ENCODE results near the gene ZNF605.
A peak's percentile ranks its signal among the peaks of the same experiment; 100 is the strongest.
"Not testable (repeated sequence)": the region's sequence is repeated elsewhere in the genome, so short reads cannot be mapped to it uniquely, and the experiment has no call there.

Gene ZNF605

DNA sequence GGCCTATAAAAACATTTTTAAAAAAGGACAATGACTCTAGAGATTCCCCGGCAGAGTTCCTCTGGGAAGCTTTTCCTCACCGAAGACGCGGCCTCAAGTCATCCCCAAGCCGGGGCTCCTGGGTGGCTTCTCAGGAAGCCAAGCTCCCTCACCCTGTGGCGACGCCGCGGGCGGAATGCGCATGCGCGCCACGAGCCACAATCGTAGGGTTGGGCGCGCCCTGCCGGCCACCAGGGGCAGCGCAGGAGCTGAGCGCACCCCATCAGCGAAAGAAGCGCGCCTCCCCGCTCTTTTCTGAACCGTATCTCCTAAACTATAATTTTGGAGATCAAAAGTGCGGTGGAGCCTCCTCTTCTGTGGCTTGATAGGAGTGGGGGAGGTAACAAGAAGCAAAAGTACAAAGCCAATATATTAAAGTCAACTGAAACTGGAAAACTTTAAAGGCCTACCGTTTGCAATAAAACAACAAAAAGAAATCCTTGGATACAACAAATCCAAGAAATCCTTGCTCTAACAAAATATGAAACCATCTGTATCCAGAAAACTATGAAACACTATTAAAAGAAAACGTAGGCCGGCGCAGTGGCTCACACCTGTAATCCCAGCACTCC lies 51.3 kb downstream of the ZNF605 start:
- DNase-seq (ENCODE audit: low spot score), result peak; percentile 85

- no peak for DNase-seq (ENCODE audit: low spot score)
Observed at GRCh38 chr12:132899033-132899432, 57.1 kb downstream of the ZNF605 start.

GRCh38 chr12:132888852-132889251 lies 67.3 kb downstream of the ZNF605 start:
- no peak for DNase-seq (ENCODE audit: low spot score)

DNA sequence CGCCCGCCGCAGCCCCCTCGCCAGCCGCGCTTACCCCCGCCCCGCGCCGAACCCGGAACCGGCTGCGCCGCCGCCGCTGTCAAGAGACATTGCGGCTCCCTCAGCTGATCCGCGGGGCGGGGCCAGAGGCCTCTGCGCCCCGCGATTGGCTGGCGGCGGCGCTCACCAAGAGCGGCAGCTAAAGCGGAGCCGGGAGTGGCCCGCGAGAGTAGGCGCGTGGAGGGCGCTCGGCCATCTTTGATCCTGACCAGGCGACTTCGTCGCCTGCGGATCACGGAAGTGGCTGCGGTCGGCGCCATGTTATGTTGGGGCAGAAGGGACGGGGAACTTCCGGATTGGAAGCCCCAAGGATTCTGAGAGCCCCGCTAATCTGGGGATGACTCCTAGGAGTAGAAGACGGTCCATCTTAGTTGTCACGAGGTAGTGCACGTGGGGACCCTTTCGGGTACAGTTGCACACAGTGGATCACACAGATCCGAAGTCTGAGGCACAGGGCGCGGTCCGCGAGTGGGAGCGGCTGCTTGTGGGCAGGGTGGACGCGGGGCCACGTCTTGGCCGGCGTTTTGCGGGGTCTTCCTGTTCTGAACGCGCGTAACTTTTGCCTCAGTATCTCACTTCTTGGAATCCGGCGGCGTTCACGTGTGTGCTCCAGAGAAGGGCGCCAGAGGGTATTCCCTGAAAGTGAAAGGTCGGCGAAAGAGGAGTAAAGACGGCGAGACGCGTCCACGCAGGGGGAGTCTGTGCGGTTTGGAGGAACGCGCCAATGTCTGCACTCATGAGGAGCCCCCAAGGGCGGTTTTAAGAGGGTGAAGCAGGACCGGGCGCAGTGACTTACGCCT lies 68.4 kb downstream of the ZNF605 start, which contains the start of gene CHFR:
CHFR (minus strand) TSS at position 93 of the 839 bp plus-strand sequence. CDS start 277 bp downstream, outside the sequence.
- DNase-seq (ENCODE audit: low spot score), result peak; percentile 96

DNA sequence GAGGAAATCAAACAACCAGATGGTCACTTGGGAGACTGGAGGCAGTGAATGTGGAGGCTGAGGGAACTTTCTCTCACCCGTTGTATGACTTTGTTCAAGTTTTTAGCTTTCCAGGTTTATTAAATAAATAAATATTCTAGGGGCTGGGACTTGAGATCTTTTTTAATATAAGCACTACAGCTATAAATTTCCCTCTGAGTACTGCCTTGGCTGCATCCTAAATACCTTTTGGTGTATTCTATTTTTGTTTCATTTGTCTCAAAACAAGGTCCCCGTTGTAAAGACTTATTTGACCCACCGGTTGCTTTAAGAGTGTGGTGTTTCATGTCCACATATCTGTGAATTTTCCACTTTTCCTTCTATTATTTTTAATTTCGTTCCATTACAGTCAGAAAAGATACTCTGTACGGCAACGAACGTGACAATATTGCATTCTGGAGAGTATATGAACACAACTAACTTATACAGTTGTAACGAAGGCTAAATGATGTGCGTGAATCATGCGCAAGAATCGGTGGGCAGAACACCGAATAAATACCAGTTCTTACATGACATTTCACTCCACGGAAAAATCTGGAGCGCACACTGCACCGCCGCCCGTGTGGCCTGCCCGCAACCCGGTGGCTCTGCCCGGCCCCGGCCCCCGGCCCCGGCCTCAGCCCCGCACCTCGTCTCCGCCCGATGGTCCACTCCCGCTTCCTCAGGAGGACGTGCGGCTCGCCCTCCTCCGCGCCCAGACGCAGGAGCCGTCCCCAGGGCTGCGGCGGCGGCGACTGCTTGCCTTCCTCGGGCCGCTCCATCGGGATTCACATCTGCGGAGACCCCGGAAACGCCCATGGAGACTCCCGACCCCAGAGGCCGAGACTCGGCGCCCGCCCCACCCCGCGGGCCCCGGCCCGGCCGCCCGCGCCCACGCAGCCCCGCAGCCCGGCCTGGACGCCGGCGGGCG lies 69.3 kb downstream of the ZNF605 start:
- peak; percentile 34 for DNase-seq (ENCODE audit: low spot score)

- peak; percentile 81 for DNase-seq (ENCODE audit: low spot score)
Observed at GRCh38 chr12:132881818-132882217, 74.3 kb downstream of the ZNF605 start.

GRCh38 chr12:132874620-132875019 lies 81.5 kb downstream of the ZNF605 start:
- not testable (repeated sequence) for DNase-seq (ENCODE audit: low spot score)

GRCh38 chr12:132874175-132874574 lies 81.9 kb downstream of the ZNF605 start:
- no peak for DNase-seq (ENCODE audit: low spot score)

- no peak for DNase-seq (ENCODE audit: low spot score)
Observed at GRCh38 chr12:132873724-132874123, 82.4 kb downstream of the ZNF605 start.

DNA sequence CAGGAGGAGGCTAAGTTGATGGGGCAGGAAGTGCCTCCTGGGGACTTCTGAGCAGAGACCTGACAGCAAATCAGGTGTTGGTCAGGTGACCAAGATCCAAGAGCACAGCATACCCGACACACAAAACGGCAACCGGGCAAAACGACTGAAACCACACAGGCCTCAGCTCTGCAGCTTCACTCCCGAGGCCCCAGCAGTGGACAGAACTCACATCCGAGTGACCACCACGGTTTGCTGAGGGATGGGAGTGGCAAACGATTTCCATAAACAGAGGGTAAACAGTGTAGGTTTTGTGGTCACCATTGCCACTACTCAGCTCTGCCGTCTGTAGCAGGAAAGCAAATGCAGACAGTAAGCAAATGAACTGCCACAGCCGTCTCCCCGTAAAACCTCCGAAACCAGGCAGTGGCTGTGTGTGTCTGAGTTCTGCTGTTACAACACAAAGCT lies 83.1 kb downstream of the ZNF605 start:
- no peak for DNase-seq (ENCODE audit: low spot score)

- DNase-seq (ENCODE audit: low spot score), result no peak
Observed at GRCh38 chr12:132872073-132872855, 83.8 kb downstream of the ZNF605 start.

DNA sequence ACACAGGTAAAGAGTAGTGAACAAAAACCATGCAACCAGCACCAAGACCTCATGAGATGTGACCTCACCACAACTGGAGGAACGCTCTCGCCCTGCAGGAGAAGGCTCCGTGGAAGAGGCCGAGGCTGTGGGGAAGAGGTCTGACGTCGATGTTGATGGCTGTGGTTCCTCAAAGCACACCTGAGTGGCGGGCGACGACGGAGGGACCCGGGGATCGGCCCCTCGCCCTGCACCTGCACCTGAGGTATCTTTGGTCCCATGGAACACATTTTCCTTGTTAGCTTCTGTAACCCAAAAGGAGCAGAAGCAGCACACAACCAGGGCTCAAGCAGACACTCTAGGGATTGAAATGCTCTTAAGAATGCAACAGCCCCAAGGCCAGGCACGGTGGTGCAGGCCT lies 86.6 kb downstream of the ZNF605 start:
- no peak for DNase-seq (ENCODE audit: low spot score)

Measured in hepatic stellate cell (primary cell).